Brain microvascular endothelial cell (primary cell): Measurements from ENCODE around the gene CPXM1.

Experiments used
- DNase-seq: peaks from one replicate; pipeline ENCODE4 v3.0.0-alpha.2; 2020
- H3K27ac ChIP-seq: fragments of 250-450 bp; sonication (Bioruptor Pico); 2 replicates; pipeline ENCODE4 v1.5.1; 2020; ENCODE audit warnings: mild to moderate bottlenecking, moderate library complexity
- H3K27me3 ChIP-seq: fragments of 250-450 bp; sonication (Bioruptor Pico); replicated peaks from 2 replicates; pipeline ENCODE4 v1.5.1; 2020; ENCODE audit warnings: mild to moderate bottlenecking
- H3K36me3 ChIP-seq: fragments of 250-450 bp; sonication (Bioruptor Pico); replicated peaks from 2 replicates; pipeline ENCODE4 v1.5.1; 2020; ENCODE audit warnings: mild to moderate bottlenecking
- H3K4me3 ChIP-seq: 2 replicates; pipeline ENCODE4 v1.5.1; 2011; ENCODE audit warnings: low read depth, mild to moderate bottlenecking, control low read depth, low read length, moderate library complexity
- CTCF ChIP-seq: IDR thresholded peaks from 2 replicates; pipeline ENCODE4 v1.5.1; 2011; ENCODE audit warnings: low read depth, mild to moderate bottlenecking, moderate library complexity, low read length, control low read depth, inconsistent platforms; ENCODE audit errors: missing control alignments
- in situ Hi-C: cut with HindIII; loops from 2 replicates; pipeline ENCODE4 v1.10.0; 2017; ENCODE audit warnings: low sequenced_read_pairs, low pct_ligation_motif_present

Gene CPXM1

GRCh38 chr20:2820084-2820895 lies 19.9 kb upstream of the CPXM1 start:
- TF ChIP-seq CTCF: no peak
- no peak overlapping the region for H3K27ac ChIP-seq
- in situ Hi-C loops: no loop called here
- no peak overlapping the region for H3K4me3 ChIP-seq
- H3K27me3 ChIP-seq: peaks cover 5% of the 10 kb centered on the region
- no peaks in the 10 kb centered on the region for H3K36me3 ChIP-seq
- peak; percentile 31 for DNase-seq

GRCh38 chr20:2817891-2818595 lies 17.6 kb upstream of the CPXM1 start:
- Histone ChIP-seq H3K27ac (no peak overlapping the region), H3K27me3 (peaks cover 5% of the 10 kb centered on the region)

GRCh38 chr20:2817341-2817726 lies 16.9 kb upstream of the CPXM1 start:
- no peak overlapping the region for H3K27ac ChIP-seq
- no peak for DNase-seq
- H3K4me3 ChIP-seq: no peak overlapping the region
- no peak for TF ChIP-seq CTCF
- H3K36me3 ChIP-seq: no peaks in the 10 kb centered on the region
- H3K27me3 ChIP-seq: peaks cover 5% of the 10 kb centered on the region
- in situ Hi-C loops: no loop called here

More at GRCh38 chr20:2817891-2818595, 17.6 kb upstream of the CPXM1 start:
- in situ Hi-C loops: no loop called here
- TF ChIP-seq CTCF: no peak
- Histone ChIP-seq H3K36me3 (no peaks in the 10 kb centered on the region), H3K4me3 (no peak overlapping the region)
- no peak for DNase-seq

- no peak for DNase-seq
- H3K27me3 ChIP-seq: peaks cover 5% of the 10 kb centered on the region
- no peak overlapping the region for H3K27ac ChIP-seq
- in situ Hi-C loops: no loop called here
- peak; percentile 24 for TF ChIP-seq CTCF
- H3K4me3 ChIP-seq: no peak overlapping the region
- no peaks in the 10 kb centered on the region for H3K36me3 ChIP-seq
Measured at GRCh38 chr20:2816583-2817340, 16.3 kb upstream of the CPXM1 start.

- in situ Hi-C loops: no loop called here
Measured at GRCh38 chr20:2816030-2816582, 15.7 kb upstream of the CPXM1 start, which contains the start of gene TMEM239. TSS of gene TMEM239 (plus strand) at chr20:2816364. CDS start at chr20:2816555, 191 bp downstream.

More at GRCh38 chr20:2816030-2816582, 15.7 kb upstream of the CPXM1 start, which contains the start of gene TMEM239:
- Histone ChIP-seq H3K36me3 (no peaks in the 10 kb centered on the region), H3K4me3 (no peak within 1 kb of the TSS), H3K27me3 (peaks cover 4% of the 10 kb centered on the region), H3K27ac (no peak within 1 kb of the TSS)
- no peak for TF ChIP-seq CTCF
- DNase-seq: no peak
